K562 (cell line): ENCODE measurements around the gene SOX4. TPM values are rescaled to one million over a fixed set of nuclear protein-coding genes. Genes with fewer than 3 reads are reported as not detected.

ENCODE experiments used
- ATAC-seq: fragments of 200-7000 bp; cut with Tn5 transposase; 3 replicates; pipeline ENCODE4 v1.9.1; 2020; ENCODE audit warnings: moderate library complexity
- BruUV-seq: library from RNA; stranded (reverse); fragments of 400-500 nt; replicated peaks from 2 replicates; lab custom pipeline; 2021; lab: Mats Ljungman, UMichigan
- CTCF ChIA-PET: fragments of 300-600 bp; formaldehyde crosslinking; extraction: SDS; loops from one replicate; lab custom pipeline; 2021; ENCODE audit warnings: low intra/inter-chr PET ratio; lab: Yijun Ruan, JAX
- POLR2A ChIA-PET: fragments of 300-600, 350-650 bp; sonication (Branson Sonifier 250); formaldehyde crosslinking; extraction: SDS; loops from one replicate; lab custom pipeline; 2021; ENCODE audit warnings: antibody characterized with exemption, inconsistent platforms; lab: Yijun Ruan, JAX
- DNase-seq, 4 experiments: peaks; one replicate each; pipeline versions ENCODE4 v3.0.0 to v3.0.0-alpha.2; 2011 to 2018; ENCODE audit warnings: low spot score in 3 of 4, mixed read lengths in 3 of 4; ENCODE audit errors: extremely low read depth in 1 of 4
- FAIRE-seq: peaks from 2 replicates; lab custom pipeline; 2011; peaks lifted over from hg19 to GRCh38; lab: Jason Lieb, UNC
- H2AFZ ChIP-seq: 2 replicates; pipeline ENCODE4 v1.6.0; 2011; ENCODE audit warnings: low read depth, low read length, control low read depth, inconsistent platforms
- H3K27ac ChIP-seq: fragments of 200-600 bp; 3 replicates; pipeline ENCODE4 v1.8.0; 2011; ENCODE audit warnings: low read depth, mild to moderate bottlenecking, control low read depth, inconsistent platforms, low read length, moderate library complexity, mixed read lengths; ENCODE audit errors: extremely low read depth
- H3K27me3 ChIP-seq, 2 experiments: fragments of 300-600 bp in 1 of 2; 2 replicates in 1 of 2; 3 replicates in 1 of 2; pipeline versions ENCODE4 v1.6.0 to v1.8.0; 2011; ENCODE audit warnings: inconsistent platforms in 2 of 2, low read length in 2 of 2, mild to moderate bottlenecking in 1 of 2, mixed read lengths in 1 of 2, moderate library complexity in 1 of 2; ENCODE audit not compliant: control insufficient read depth in 2 of 2, insufficient read depth in 2 of 2
- H3K36me3 ChIP-seq: fragments of 300-600 bp; 3 replicates; pipeline ENCODE4 v1.8.0; 2011; ENCODE audit warnings: mild to moderate bottlenecking, low read length, inconsistent platforms; ENCODE audit not compliant: control insufficient read depth, insufficient read depth
- H3K4me1 ChIP-seq, 2 experiments: fragments of 200-600 bp in 1 of 2; replicated peaks in 1 of 2; 2 replicates in 1 of 2; 3 replicates in 1 of 2; pipeline versions ENCODE4 v1.5.1 to v1.8.0; 2011; ENCODE audit warnings: inconsistent platforms in 2 of 2, low read length in 2 of 2, mild to moderate bottlenecking in 1 of 2, mixed read lengths in 1 of 2, moderate library complexity in 1 of 2; ENCODE audit not compliant: control insufficient read depth in 2 of 2, insufficient read depth in 2 of 2
- H3K4me2 ChIP-seq: 2 replicates; pipeline ENCODE4 v1.6.1; 2011; ENCODE audit warnings: low read length, control low read depth, inconsistent platforms, mixed read lengths; ENCODE audit not compliant: insufficient read depth
- H3K4me3 ChIP-seq: fragments of 200-600 bp; sonication (generic), shearing (Covaris generic); 2 replicates; pipeline ENCODE4 v1.5.1; 2016; ENCODE audit warnings: control low read depth, inconsistent platforms
- H3K79me2 ChIP-seq: fragments of 200-600 bp; 3 replicates; pipeline ENCODE4 v1.8.0; 2011; ENCODE audit warnings: low read length, inconsistent platforms; ENCODE audit not compliant: control insufficient read depth, insufficient read depth
- H3K9ac ChIP-seq, 2 experiments: 2 replicates each; pipeline versions ENCODE4 v1.6.0 to v1.6.1; 2011; ENCODE audit warnings: low read depth in 2 of 2, low read length in 2 of 2, control low read depth in 1 of 2, inconsistent platforms in 1 of 2, mild to moderate bottlenecking in 1 of 2, mixed read lengths in 1 of 2; ENCODE audit not compliant: insufficient read depth in 1 of 2
- H3K9me1 ChIP-seq: one replicate; pipeline ENCODE4 v1.6.0; 2011; ENCODE audit warnings: inconsistent platforms, mild to moderate bottlenecking, low read length, moderate library complexity; ENCODE audit not compliant: control insufficient read depth, insufficient read depth
- H3K9me3 ChIP-seq: replicated peaks from 2 replicates; pipeline ENCODE4 v1.5.1; 2011; ENCODE audit warnings: low read depth, low read length, inconsistent platforms; ENCODE audit not compliant: control insufficient read depth, insufficient read depth
- H4K20me1 ChIP-seq: replicated peaks from 2 replicates; pipeline ENCODE4 v1.6.1; 2011; ENCODE audit warnings: low read length, inconsistent platforms, mixed read lengths; ENCODE audit not compliant: control insufficient read depth, insufficient read depth
- ZNF507 ChIP-seq: conservative IDR thresholded peaks from 2 replicates; pipeline ENCODE4 v1.6.1; 2017; ENCODE audit warnings: missing genetic modification characterization, missing compliant biosample characterization
- WGBS: fragments of 100-300 bp; shearing (Covaris generic); methylation state at CpG from one replicate; pipeline ENCODE4 v1.1.6; 2016; ENCODE audit warnings: low coverage, mixed read lengths; ENCODE audit not compliant: insufficient coverage; ENCODE audit errors: missing lambda C conversion rate; 5-methylcytosine and 5-hydroxymethylcytosine counted together
- in situ Hi-C: fragments of 300-500 bp; cut with MboI; formaldehyde crosslinking; loops from 4 replicates; pipeline ENCODE4 v1.15.0; 2018; ENCODE audit warnings: inconsistent platforms, mixed read lengths
- intact Hi-C: fragments of 100-400 bp; cut with micrococcal nuclease; formaldehyde crosslinking; loops from 2 replicates; pipeline ENCODE4 v1.14.2; 2022
- polyA plus RNA-seq, 8 experiments: library from polyadenylated mRNA; depleted of rRNA in 4 of 8; stranded (reverse) in 5 of 8; unstranded in 3 of 8; fragments of >200 nt; fragmentation: Nextera tagmentation in 2 of 8; fragmentation: Illumina TruSeq in 1 of 8; extraction: Ambion mirVana in 2 of 8; extraction: Trizol in 1 of 8; gene quantifications; 2 replicates each; pipeline versions ENCODE4 v1.2.1 to v1.2.3, GENCODE V29; 2011 to 2014; ENCODE audit warnings: inconsistent platforms in 1 of 8, missing spikeins in 1 of 8
- total RNA-seq, 7 experiments: library from RNA; depleted of rRNA in 6 of 7; stranded (reverse); fragments of >200 nt in 6 of 7; fragmentation: Illumina TruSeq in 2 of 7; extraction: Trizol in 2 of 7; gene quantifications; 2 replicates each; pipeline versions ENCODE4 v1.2.1 to v1.2.3, GENCODE V29; 2011 to 2021; ENCODE audit warnings: low replicate concordance in 1 of 7
- TF ChIP-seq, protein P1 (sequence below): fragments of 450-650 bp; IDR thresholded peaks from 2 replicates; pipeline ENCODE4 v1.6.1; 2016; ENCODE audit warnings: mild to moderate bottlenecking, moderate library complexity

SOX4 gene
- total and polyA plus RNA-seq, 9 of the 15 experiments (the other 6 are each of a cell fraction or from before 2014, with no cell fraction given), result 0.03 to 0.29 (median 0.04) TPM

DNA sequence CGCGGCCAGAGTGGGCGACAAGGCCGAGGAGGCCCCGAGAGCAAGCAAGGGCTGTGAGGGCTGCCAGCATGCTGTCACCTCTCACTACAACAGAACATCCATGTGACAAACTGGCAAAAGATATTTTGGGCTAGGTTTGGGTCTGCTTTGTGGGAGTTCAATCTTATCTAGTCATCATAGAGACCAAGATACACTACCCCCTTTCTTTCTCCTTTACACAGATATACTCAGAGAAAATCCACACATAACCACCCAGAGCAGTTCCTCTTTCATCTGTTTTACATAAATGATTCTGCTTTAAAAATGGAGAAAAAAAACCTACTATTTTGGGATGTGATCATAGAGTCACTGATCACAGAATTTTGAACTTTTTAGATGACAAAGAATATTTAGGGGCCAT lies 16.8 kb downstream of the SOX4 start:
- no peaks in the 10 kb centered on the region for H4K20me1 ChIP-seq
- H3K9me3 ChIP-seq, result no peaks in the 10 kb centered on the region
- in situ Hi-C loops (no loop called here), intact Hi-C loops (no loop called here)
- H3K27ac ChIP-seq, result no peak overlapping the region
- H3K4me3 ChIP-seq, result no peak overlapping the region
- POLR2A ChIA-PET, result interaction anchor here (0.6 kb wide), 1 partner anchor 425 kb away, joined by 3 read pairs; no protein-coding TSS in a partner anchor
- no peaks in the 10 kb centered on the region for H3K9me1 ChIP-seq
- no peak for ATAC-seq
- H2AFZ ChIP-seq, result 0 out of 2 replicates have a peak overlapping the region, but pooled peaks have one; percentile 70
- no TSS peak for BruUV-seq
- no peak overlapping the region for H3K4me2 ChIP-seq
- no peaks in the 10 kb centered on the region for H3K36me3 ChIP-seq
- TF ChIP-seq ZNF507 (tag), result no peak
- TF ChIP-seq, protein P1, sequence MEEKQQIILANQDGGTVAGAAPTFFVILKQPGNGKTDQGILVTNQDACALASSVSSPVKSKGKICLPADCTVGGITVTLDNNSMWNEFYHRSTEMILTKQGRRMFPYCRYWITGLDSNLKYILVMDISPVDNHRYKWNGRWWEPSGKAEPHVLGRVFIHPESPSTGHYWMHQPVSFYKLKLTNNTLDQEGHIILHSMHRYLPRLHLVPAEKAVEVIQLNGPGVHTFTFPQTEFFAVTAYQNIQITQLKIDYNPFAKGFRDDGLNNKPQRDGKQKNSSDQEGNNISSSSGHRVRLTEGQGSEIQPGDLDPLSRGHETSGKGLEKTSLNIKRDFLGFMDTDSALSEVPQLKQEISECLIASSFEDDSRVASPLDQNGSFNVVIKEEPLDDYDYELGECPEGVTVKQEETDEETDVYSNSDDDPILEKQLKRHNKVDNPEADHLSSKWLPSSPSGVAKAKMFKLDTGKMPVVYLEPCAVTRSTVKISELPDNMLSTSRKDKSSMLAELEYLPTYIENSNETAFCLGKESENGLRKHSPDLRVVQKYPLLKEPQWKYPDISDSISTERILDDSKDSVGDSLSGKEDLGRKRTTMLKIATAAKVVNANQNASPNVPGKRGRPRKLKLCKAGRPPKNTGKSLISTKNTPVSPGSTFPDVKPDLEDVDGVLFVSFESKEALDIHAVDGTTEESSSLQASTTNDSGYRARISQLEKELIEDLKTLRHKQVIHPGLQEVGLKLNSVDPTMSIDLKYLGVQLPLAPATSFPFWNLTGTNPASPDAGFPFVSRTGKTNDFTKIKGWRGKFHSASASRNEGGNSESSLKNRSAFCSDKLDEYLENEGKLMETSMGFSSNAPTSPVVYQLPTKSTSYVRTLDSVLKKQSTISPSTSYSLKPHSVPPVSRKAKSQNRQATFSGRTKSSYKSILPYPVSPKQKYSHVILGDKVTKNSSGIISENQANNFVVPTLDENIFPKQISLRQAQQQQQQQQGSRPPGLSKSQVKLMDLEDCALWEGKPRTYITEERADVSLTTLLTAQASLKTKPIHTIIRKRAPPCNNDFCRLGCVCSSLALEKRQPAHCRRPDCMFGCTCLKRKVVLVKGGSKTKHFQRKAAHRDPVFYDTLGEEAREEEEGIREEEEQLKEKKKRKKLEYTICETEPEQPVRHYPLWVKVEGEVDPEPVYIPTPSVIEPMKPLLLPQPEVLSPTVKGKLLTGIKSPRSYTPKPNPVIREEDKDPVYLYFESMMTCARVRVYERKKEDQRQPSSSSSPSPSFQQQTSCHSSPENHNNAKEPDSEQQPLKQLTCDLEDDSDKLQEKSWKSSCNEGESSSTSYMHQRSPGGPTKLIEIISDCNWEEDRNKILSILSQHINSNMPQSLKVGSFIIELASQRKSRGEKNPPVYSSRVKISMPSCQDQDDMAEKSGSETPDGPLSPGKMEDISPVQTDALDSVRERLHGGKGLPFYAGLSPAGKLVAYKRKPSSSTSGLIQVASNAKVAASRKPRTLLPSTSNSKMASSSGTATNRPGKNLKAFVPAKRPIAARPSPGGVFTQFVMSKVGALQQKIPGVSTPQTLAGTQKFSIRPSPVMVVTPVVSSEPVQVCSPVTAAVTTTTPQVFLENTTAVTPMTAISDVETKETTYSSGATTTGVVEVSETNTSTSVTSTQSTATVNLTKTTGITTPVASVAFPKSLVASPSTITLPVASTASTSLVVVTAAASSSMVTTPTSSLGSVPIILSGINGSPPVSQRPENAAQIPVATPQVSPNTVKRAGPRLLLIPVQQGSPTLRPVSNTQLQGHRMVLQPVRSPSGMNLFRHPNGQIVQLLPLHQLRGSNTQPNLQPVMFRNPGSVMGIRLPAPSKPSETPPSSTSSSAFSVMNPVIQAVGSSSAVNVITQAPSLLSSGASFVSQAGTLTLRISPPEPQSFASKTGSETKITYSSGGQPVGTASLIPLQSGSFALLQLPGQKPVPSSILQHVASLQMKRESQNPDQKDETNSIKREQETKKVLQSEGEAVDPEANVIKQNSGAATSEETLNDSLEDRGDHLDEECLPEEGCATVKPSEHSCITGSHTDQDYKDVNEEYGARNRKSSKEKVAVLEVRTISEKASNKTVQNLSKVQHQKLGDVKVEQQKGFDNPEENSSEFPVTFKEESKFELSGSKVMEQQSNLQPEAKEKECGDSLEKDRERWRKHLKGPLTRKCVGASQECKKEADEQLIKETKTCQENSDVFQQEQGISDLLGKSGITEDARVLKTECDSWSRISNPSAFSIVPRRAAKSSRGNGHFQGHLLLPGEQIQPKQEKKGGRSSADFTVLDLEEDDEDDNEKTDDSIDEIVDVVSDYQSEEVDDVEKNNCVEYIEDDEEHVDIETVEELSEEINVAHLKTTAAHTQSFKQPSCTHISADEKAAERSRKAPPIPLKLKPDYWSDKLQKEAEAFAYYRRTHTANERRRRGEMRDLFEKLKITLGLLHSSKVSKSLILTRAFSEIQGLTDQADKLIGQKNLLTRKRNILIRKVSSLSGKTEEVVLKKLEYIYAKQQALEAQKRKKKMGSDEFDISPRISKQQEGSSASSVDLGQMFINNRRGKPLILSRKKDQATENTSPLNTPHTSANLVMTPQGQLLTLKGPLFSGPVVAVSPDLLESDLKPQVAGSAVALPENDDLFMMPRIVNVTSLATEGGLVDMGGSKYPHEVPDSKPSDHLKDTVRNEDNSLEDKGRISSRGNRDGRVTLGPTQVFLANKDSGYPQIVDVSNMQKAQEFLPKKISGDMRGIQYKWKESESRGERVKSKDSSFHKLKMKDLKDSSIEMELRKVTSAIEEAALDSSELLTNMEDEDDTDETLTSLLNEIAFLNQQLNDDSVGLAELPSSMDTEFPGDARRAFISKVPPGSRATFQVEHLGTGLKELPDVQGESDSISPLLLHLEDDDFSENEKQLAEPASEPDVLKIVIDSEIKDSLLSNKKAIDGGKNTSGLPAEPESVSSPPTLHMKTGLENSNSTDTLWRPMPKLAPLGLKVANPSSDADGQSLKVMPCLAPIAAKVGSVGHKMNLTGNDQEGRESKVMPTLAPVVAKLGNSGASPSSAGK, result peak; percentile 33; the same call in 1 of the 2 replicates
- TF ChIP-seq, all 486 proteins: peak for 1
- CTCF ChIA-PET, result no interaction called here
- WGBS, result 6% methylated on average over 5 of the region's 5 CpGs
- no peak overlapping the region for H3K9ac ChIP-seq
- no peaks in the 10 kb centered on the region for H3K79me2 ChIP-seq
- H3K4me1 ChIP-seq, result peaks cover 0 to 8% of the 10 kb centered on the region in 2 experiments; a peak in 2 of 5 replicates
- DNase-seq (no peak), FAIRE-seq (no peak)
- H3K27me3 ChIP-seq, result peaks cover 3 to 22% of the 10 kb centered on the region in 2 experiments; a peak in 3 of 5 replicates
